ENCODE data around the gene SHKBP1.

GRCh38 chr19:40600570-40601133, 24.0 kb downstream of the SHKBP1 start:
- TF ChIP-seq CTCF (tag by site-specific recombination; IDR thresholded peaks at IDR 0.05) (no peak), ZNF274 (IDR thresholded peaks at IDR 0.05; ENCODE audit: low read length) (no peak), ZNF274 (tag by site-specific recombination; IDR thresholded peaks at IDR 0.05; ENCODE audit: borderline replicate concordance) (0 out of 2 replicates have a peak, but pooled peaks have one; percentile 21), KLF17 (tag by site-specific recombination; IDR thresholded peaks at IDR 0.05) (0 out of 2 replicates have a peak, but pooled peaks have one; percentile 36), ZBTB26 (tag by site-specific recombination; optimal IDR thresholded peaks at IDR 0.05) (no peak), ZNF670 (tag by site-specific recombination; IDR thresholded peaks at IDR 0.05; ENCODE audit: low read depth) (no peak), ZNF248 (tag by site-specific recombination; IDR thresholded peaks at IDR 0.05) (no peak), ZNF747 (tag by site-specific recombination; IDR thresholded peaks at IDR 0.05) (no peak), ZBTB11 (tag by site-specific recombination; conservative IDR thresholded peaks at IDR 0.05; ENCODE audit: low read depth) (no peak)
